GM12874 (cell line): ENCODE data around the gene PBX3.

Experiments used
- CTCF ChIP-seq: IDR thresholded peaks from 2 replicates; pipeline ENCODE4 v1.5.1; 2011; ENCODE audit warnings: low read depth, mild to moderate bottlenecking, control low read depth, low read length, moderate library complexity; ENCODE audit not compliant: insufficient read depth

The PBX3 gene

DNA sequence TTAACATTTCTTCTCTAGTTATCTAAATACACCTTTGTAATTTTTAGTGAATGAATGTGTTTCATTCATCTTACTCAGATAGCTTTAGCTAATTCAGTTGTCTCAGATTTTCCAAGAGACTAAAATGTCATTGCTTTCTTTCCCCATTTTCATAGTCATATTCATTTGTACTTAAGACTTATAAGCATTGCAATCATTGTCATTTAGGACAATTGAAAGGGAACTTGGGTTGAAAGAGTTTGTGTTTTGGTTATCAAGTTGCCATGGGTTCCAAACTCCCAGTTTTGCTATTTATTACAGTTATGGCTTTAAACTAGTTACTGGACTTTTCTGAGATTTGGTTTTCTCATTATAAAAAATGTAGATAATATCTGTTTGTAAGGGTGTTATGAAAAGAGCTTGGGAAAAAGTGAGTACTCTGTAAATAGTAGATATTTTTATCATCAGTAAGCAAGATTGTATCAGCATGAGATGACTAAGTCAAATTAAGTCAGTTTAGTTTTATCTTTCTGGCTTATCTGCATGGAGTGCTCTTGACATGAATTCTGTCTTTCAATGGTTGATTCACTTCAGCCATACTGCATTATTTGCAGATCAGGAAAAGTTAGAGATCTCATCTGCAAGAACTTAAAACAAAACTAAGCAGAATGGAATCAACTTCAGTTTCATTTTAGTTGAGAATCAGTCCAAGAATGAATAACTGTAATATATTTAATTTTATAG is 107.5 kb downstream of the PBX3 start:
- no peak for TF ChIP-seq CTCF

DNA sequence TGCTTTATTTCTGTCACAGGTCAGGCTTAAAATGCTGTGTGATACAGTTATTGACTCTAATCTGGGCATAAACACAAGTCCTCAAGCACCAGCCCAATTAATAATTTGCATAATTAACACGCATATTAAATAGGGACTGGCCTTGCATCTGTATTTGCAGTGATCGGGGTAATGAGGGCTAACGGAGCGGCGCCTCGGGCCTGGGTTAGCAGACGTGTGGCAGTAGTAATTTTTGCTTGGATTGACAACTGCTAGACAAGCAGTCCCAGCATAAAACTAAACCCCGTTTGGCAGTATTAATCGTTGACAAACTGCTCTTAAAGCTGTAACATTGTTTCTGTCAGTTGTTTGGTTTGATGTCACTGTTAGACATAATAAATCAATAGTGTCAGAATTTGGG is 109.2 kb downstream of the PBX3 start:
- no peak for TF ChIP-seq CTCF

GRCh38 chr9:125861405-125862058 is 114.4 kb downstream of the PBX3 start:
- no peak for TF ChIP-seq CTCF

DNA sequence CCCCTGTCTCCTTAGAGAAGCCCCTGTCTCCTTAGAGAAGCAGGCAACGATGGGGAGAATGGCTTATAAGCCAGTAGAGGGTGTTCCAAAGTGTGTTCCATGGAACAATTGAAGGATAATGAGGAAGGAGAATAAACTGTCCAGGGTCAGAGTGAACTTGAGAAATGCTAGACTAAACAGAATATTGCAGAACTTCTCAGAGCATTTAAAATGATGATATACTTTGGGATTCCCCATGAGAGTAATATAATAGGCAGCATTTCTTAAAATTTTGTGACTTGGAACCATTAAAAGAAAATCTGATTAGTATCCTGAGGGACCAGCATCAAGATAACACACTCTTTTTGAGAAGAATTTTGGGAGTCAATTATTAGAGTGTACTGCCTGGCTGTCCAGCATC is 116.8 kb downstream of the PBX3 start:
- TF ChIP-seq CTCF, result no peak

- no peak for TF ChIP-seq CTCF
Observed at GRCh38 chr9:125867751-125868415, 120.7 kb downstream of the PBX3 start.

DNA sequence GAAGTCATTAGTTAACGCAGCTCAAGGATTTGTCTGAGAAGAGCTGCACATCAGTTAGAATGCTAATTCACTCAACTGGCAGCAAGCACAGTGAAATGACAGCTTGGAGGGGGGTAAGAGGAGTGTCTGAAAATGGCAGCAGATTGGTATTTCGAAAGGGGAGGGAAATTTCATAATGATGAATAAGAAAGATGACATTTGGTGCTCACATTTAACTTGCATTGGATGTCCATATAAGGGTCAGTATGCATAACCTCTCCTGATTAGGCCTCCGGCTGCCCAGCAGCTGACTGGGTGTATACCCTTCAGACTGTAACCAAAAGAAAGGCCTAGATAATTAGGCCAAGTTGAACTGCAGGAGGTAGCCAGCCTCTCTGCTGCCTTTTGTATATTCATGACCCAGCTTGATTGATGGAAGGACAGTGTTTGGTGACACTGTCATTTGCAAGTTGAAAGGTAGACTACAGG is 131.0 kb downstream of the PBX3 start:
- TF ChIP-seq CTCF, result no peak

GRCh38 chr9:125881042-125881441 is 133.9 kb downstream of the PBX3 start:
- TF ChIP-seq CTCF, result no peak
